ENCODE results near the gene TBX2.

The TBX2 gene

GRCh38 chr17:61454381-61455323 is 55.0 kb downstream of the TBX2 start:
- H3K4me3 ChIP-seq (ENCODE audit: low read length), result no peak overlapping the region

GRCh38 chr17:61455324-61456060 is 55.8 kb downstream of the TBX2 start:
- H3K4me3 ChIP-seq (ENCODE audit: low read length), result no peak overlapping the region
- DNase-seq (ENCODE audit: low read depth), result no peak
- TF ChIP-seq CTCF (IDR thresholded peaks at IDR 0.05; ENCODE audit: insufficient read depth, low read depth, low read length, missing control alignments), result no peak

More at GRCh38 chr17:61454381-61455323, 55.0 kb downstream of the TBX2 start:
- DNase-seq (ENCODE audit: low read depth), result no peak
- TF ChIP-seq CTCF (IDR thresholded peaks at IDR 0.05; ENCODE audit: insufficient read depth, low read depth, low read length, missing control alignments), result no peak

- no peak for TF ChIP-seq CTCF (IDR thresholded peaks at IDR 0.05; ENCODE audit: insufficient read depth, low read depth, low read length, missing control alignments)
- DNase-seq (ENCODE audit: low read depth), result no peak
- H3K4me3 ChIP-seq (ENCODE audit: low read length), result no peak overlapping the region
Observed at GRCh38 chr17:61456061-61456681, 56.5 kb downstream of the TBX2 start.

GRCh38 chr17:61456688-61457225 is 57.1 kb downstream of the TBX2 start:
- H3K4me3 ChIP-seq (ENCODE audit: low read length), result no peak overlapping the region
- TF ChIP-seq CTCF (IDR thresholded peaks at IDR 0.05; ENCODE audit: insufficient read depth, low read depth, low read length, missing control alignments), result no peak
- no peak for DNase-seq (ENCODE audit: low read depth)

GRCh38 chr17:61457226-61457983 is 57.8 kb downstream of the TBX2 start:
- TF ChIP-seq CTCF (IDR thresholded peaks at IDR 0.05; ENCODE audit: insufficient read depth, low read depth, low read length, missing control alignments), result no peak
- no peak overlapping the region for H3K4me3 ChIP-seq (ENCODE audit: low read length)
- no peak for DNase-seq (ENCODE audit: low read depth)

GRCh38 chr17:61458000-61458399 is 58.4 kb downstream of the TBX2 start:
- no peak for TF ChIP-seq CTCF (IDR thresholded peaks at IDR 0.05; ENCODE audit: insufficient read depth, low read depth, low read length, missing control alignments)
- H3K4me3 ChIP-seq (ENCODE audit: low read length), result no peak overlapping the region
- no peak for DNase-seq (ENCODE audit: low read depth)

Data from epithelial cell of esophagus (primary cell).